RWPE2 (cell line): ENCODE results near the gene BDNF.

Experiments used
- ATAC-seq: fragments of 200-7000 bp; cut with Tn5 transposase; 3 replicates; pipeline ENCODE4 v1.9.1; 2021; ENCODE audit warnings: low read depth
- DNase-seq: peaks from one replicate; pipeline ENCODE4 v3.0.0-alpha.2; 2020; ENCODE audit warnings: low spot score
- H3K27ac ChIP-seq: fragments of 450-650 bp; 2 replicates; pipeline ENCODE4 v1.5.1; 2017; ENCODE audit warnings: mild to moderate bottlenecking; ENCODE audit not compliant: poor library complexity, severe bottlenecking
- H3K27me3 ChIP-seq: fragments of 250-450 bp; sonication (Bioruptor Pico); 2 replicates; pipeline ENCODE4 v1.5.1; 2021; ENCODE audit warnings: mild to moderate bottlenecking, moderate library complexity; ENCODE audit not compliant: insufficient read depth, poor library complexity, severe bottlenecking
- H3K36me3 ChIP-seq: fragments of 250-450 bp; sonication (Bioruptor Pico); 2 replicates; pipeline ENCODE4 v1.5.1; 2020; ENCODE audit warnings: low read depth, mild to moderate bottlenecking, moderate library complexity
- H3K4me1 ChIP-seq: fragments of 250-450 bp; sonication (Bioruptor Pico); 2 replicates; pipeline ENCODE4 v1.5.1; 2021; ENCODE audit warnings: mild to moderate bottlenecking, moderate library complexity; ENCODE audit not compliant: insufficient read depth, poor library complexity, severe bottlenecking
- H3K4me3 ChIP-seq: fragments of 250-450 bp; sonication (Bioruptor Pico); 2 replicates; pipeline ENCODE4 v1.5.1; 2021; ENCODE audit warnings: mild to moderate bottlenecking, moderate library complexity; ENCODE audit not compliant: severe bottlenecking
- H3K9me3 ChIP-seq: fragments of 250-450 bp; sonication (Bioruptor Pico); 2 replicates; pipeline ENCODE4 v1.5.1; 2021; ENCODE audit warnings: mild to moderate bottlenecking, moderate library complexity; ENCODE audit not compliant: severe bottlenecking
- TF ChIP-seq, protein P1 (sequence below): fragments of 450-650 bp; IDR thresholded peaks from one replicate; pipeline ENCODE4 v1.5.1; 2017; ENCODE audit warnings: mild to moderate bottlenecking, moderate library complexity; ENCODE audit not compliant: poor library complexity, severe bottlenecking

BDNF gene

DNA sequence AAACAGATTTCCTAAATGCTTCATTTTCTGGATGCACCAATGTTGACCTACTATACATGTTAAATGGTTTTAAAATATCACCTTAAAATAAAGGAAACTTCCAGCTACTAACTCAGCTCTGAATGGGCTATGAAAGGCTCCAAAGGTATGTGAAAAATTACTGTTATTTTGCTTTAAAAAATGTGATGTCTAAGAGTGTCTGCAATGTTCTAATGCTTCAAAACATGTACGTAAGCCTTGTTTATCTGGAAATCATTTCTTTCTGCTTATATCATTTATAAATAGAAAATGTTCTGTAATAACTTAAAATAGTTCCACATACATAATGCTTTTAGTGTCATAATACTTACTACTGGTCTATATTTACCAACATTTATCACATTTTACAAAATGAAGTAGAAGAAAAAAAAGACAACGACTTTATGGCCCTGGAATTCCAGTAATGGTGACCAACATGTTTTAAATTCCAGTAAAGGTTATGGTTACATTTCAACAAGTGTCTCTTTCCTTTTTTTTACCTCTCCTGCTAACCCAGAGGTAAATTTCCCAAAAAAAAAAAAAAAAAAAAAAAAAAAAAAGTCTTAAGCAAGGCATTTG lies 2.5 kb downstream of the BDNF start:
- no peaks in the 10 kb centered on the region for H3K9me3 ChIP-seq
- ATAC-seq, result no peak
- H3K27me3 ChIP-seq, result no peaks in the 10 kb centered on the region
- H3K4me3 ChIP-seq, result no peak overlapping the region
- TF ChIP-seq, protein P1, sequence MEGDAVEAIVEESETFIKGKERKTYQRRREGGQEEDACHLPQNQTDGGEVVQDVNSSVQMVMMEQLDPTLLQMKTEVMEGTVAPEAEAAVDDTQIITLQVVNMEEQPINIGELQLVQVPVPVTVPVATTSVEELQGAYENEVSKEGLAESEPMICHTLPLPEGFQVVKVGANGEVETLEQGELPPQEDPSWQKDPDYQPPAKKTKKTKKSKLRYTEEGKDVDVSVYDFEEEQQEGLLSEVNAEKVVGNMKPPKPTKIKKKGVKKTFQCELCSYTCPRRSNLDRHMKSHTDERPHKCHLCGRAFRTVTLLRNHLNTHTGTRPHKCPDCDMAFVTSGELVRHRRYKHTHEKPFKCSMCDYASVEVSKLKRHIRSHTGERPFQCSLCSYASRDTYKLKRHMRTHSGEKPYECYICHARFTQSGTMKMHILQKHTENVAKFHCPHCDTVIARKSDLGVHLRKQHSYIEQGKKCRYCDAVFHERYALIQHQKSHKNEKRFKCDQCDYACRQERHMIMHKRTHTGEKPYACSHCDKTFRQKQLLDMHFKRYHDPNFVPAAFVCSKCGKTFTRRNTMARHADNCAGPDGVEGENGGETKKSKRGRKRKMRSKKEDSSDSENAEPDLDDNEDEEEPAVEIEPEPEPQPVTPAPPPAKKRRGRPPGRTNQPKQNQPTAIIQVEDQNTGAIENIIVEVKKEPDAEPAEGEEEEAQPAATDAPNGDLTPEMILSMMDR, result no peak
- no peak overlapping the region for H3K27ac ChIP-seq
- DNase-seq, result no peak
- H3K36me3 ChIP-seq, result no peaks in the 10 kb centered on the region
- H3K4me1 ChIP-seq, result peaks cover 13% of the 10 kb centered on the region

GRCh38 chr11:27696961-27697360 lies 3.3 kb downstream of the BDNF start:
- Histone ChIP-seq H3K27me3 (no peaks in the 10 kb centered on the region), H3K4me1 (peaks cover 13% of the 10 kb centered on the region), H3K9me3 (no peaks in the 10 kb centered on the region), H3K36me3 (no peaks in the 10 kb centered on the region), H3K27ac (no peak overlapping the region), H3K4me3 (no peak overlapping the region)
- no peak for ATAC-seq
- no peak for DNase-seq
- TF ChIP-seq, protein P1, result no peak

- DNase-seq, result no peak
- Histone ChIP-seq H3K4me1 (peaks cover 13% of the 10 kb centered on the region), H3K9me3 (no peaks in the 10 kb centered on the region), H3K27ac (no peak overlapping the region), H3K27me3 (no peaks in the 10 kb centered on the region), H3K36me3 (no peaks in the 10 kb centered on the region), H3K4me3 (no peak overlapping the region)
- TF ChIP-seq, protein P1, result no peak
- ATAC-seq, result no peak
These were observed 4.1 kb downstream of the BDNF start for GRCh38 chr11:27696115-27696514.

GRCh38 chr11:27694992-27695391 lies 5.3 kb downstream of the BDNF start:
- TF ChIP-seq, protein P1, result peak; percentile 66
- no peaks in the 10 kb centered on the region for H3K36me3 ChIP-seq
- ATAC-seq (no peak), DNase-seq (no peak)
- H3K9me3 ChIP-seq, result no peaks in the 10 kb centered on the region
- no peak overlapping the region for H3K4me3 ChIP-seq
- peaks cover 13% of the 10 kb centered on the region for H3K4me1 ChIP-seq
- no peaks in the 10 kb centered on the region for H3K27me3 ChIP-seq
- no peak overlapping the region for H3K27ac ChIP-seq

DNA sequence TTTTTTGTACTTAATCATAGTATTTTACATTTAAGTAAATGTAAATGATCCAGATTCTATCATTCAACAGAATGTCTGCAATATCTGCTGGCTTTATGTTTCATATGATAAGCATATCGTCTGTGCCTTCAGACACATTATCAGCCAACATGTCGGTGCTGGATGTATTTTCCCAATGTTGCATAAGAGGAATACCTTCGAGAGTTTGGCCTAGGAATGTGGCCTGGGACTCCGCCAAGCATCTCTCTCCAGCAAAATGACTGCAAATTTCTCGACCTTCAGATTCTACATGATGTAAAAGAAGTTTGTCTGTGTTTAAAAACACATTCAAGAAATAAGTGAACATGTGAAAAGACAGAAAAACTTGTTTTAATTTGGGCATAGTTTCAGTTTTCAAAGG lies 6.9 kb downstream of the BDNF start:
- H3K36me3 ChIP-seq, result no peaks in the 10 kb centered on the region
- no peak for DNase-seq
- ATAC-seq, result no peak
- H3K27ac ChIP-seq, result no peak overlapping the region
- H3K9me3 ChIP-seq, result no peaks in the 10 kb centered on the region
- H3K27me3 ChIP-seq, result no peaks in the 10 kb centered on the region
- H3K4me1 ChIP-seq, result peaks cover 13% of the 10 kb centered on the region
- TF ChIP-seq, protein P1, result no peak
- no peak overlapping the region for H3K4me3 ChIP-seq
